Measurements from ENCODE around the gene MAGI2. TPM values are rescaled to one million over a fixed set of nuclear protein-coding genes. Genes with fewer than 3 reads are reported as not detected.

The MAGI2 gene
- total RNA-seq, 2 donors from 2014 or later, result 10.3 to 19.2 TPM

DNA sequence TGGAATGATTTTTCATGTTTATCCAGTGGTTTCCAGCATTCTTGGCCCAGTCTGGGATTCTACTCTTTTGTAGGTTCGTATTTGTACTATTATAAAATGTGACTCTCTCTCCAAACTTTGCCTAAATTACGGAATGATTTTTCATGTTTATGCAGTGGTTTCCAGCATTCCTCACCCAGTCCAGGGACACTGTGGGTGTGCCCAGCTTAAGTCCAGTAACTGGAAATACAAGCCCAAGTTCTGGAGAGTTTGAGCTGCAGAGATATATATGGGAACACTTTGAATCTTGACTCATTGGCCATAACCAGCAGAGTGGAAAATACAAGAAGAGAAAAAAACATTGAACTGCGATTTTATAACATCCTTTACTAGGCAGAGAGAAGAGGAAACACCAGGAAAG lies 5.9 kb upstream of the MAGI2 start:
- Mint-ChIP-seq H3K4me3 (no peak overlapping the region), H3K36me3 (ENCODE audit: low read depth) (no peaks in the 10 kb centered on the region), H3K4me1 (peaks cover 10% of the 10 kb centered on the region), H3K9me3 (no peaks in the 10 kb centered on the region), H3K27me3 (ENCODE audit: insufficient read depth) (peaks cover 37% of the 10 kb centered on the region), H3K27ac (no peak overlapping the region)
- Histone ChIP-seq H3K27me3 (ENCODE audit: control insufficient read depth, insufficient read depth, low read length, poor library complexity, severe bottlenecking) (peaks cover 28% of the 10 kb centered on the region), H3K27ac (ENCODE audit: low read depth, low read length) (no peak overlapping the region), H3K9ac (ENCODE audit: extremely low read depth, low read length, poor library complexity, severe bottlenecking) (no peak overlapping the region), H3K36me3 (ENCODE audit: control insufficient read depth, insufficient read depth, low read length) (no peaks in the 10 kb centered on the region), H3K4me3 (ENCODE audit: low read length) (no peak overlapping the region), H3K9me3 (ENCODE audit: control insufficient read depth, low read length) (no peaks in the 10 kb centered on the region), H3K4me1 (ENCODE audit: control insufficient read depth, insufficient read depth, low read length) (peaks cover 3% of the 10 kb centered on the region)
- WGBS, 2 experiments (ENCODE audit: insufficient coverage in 1 of 2, insufficient read length in 1 of 2), result 87 to 95% methylated on average over 3 of the region's 3 CpGs
- no peak for DNase-seq
- TF ChIP-seq, protein P1, sequence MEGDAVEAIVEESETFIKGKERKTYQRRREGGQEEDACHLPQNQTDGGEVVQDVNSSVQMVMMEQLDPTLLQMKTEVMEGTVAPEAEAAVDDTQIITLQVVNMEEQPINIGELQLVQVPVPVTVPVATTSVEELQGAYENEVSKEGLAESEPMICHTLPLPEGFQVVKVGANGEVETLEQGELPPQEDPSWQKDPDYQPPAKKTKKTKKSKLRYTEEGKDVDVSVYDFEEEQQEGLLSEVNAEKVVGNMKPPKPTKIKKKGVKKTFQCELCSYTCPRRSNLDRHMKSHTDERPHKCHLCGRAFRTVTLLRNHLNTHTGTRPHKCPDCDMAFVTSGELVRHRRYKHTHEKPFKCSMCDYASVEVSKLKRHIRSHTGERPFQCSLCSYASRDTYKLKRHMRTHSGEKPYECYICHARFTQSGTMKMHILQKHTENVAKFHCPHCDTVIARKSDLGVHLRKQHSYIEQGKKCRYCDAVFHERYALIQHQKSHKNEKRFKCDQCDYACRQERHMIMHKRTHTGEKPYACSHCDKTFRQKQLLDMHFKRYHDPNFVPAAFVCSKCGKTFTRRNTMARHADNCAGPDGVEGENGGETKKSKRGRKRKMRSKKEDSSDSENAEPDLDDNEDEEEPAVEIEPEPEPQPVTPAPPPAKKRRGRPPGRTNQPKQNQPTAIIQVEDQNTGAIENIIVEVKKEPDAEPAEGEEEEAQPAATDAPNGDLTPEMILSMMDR (conservative IDR thresholded peaks at IDR 0.05), result no peak

GRCh38 chr7:79458796-79459195 lies 5.3 kb upstream of the MAGI2 start:
- TF ChIP-seq, protein P1 (conservative IDR thresholded peaks at IDR 0.05), result no peak
- peaks cover 3% of the 10 kb centered on the region for H3K4me1 ChIP-seq (ENCODE audit: control insufficient read depth, insufficient read depth, low read length)
- H3K9me3 ChIP-seq (ENCODE audit: control insufficient read depth, low read length), result no peaks in the 10 kb centered on the region
- Mint-ChIP-seq H3K27me3 (ENCODE audit: insufficient read depth) (peaks cover 43% of the 10 kb centered on the region), H3K36me3 (ENCODE audit: low read depth) (no peaks in the 10 kb centered on the region), H3K27ac (no peak overlapping the region), H3K9me3 (no peaks in the 10 kb centered on the region), H3K4me1 (peaks cover 10% of the 10 kb centered on the region), H3K4me3 (no peak overlapping the region)
- no peak overlapping the region for H3K27ac ChIP-seq (ENCODE audit: low read depth, low read length)
- no peak overlapping the region for H3K9ac ChIP-seq (ENCODE audit: extremely low read depth, low read length, poor library complexity, severe bottlenecking)
- DNase-seq, result no peak
- H3K36me3 ChIP-seq (ENCODE audit: control insufficient read depth, insufficient read depth, low read length), result no peaks in the 10 kb centered on the region
- peaks cover 34% of the 10 kb centered on the region for H3K27me3 ChIP-seq (ENCODE audit: control insufficient read depth, insufficient read depth, low read length, poor library complexity, severe bottlenecking)
- H3K4me3 ChIP-seq (ENCODE audit: low read length), result no peak overlapping the region

GRCh38 chr7:79455173-79455790 lies 1.8 kb upstream of the MAGI2 start:
- WGBS, 2 experiments (ENCODE audit: insufficient coverage in 1 of 2, insufficient read length in 1 of 2), result 74 to 84% methylated on average over 3 of the region's 5 CpGs

More at GRCh38 chr7:79455173-79455790, 1.8 kb upstream of the MAGI2 start:
- no peaks in the 10 kb centered on the region for H3K36me3 ChIP-seq (ENCODE audit: control insufficient read depth, insufficient read depth, low read length)
- no peak for DNase-seq
- Mint-ChIP-seq H3K27me3 (ENCODE audit: insufficient read depth) (peaks cover 78% of the 10 kb centered on the region), H3K4me1 (peaks cover 20% of the 10 kb centered on the region), H3K36me3 (ENCODE audit: low read depth) (no peaks in the 10 kb centered on the region), H3K27ac (no peak overlapping the region), H3K4me3 (peak overlapping the region; percentile 67), H3K9me3 (no peaks in the 10 kb centered on the region)
- H3K27me3 ChIP-seq (ENCODE audit: control insufficient read depth, insufficient read depth, low read length, poor library complexity, severe bottlenecking), result peaks cover 69% of the 10 kb centered on the region
- H3K9me3 ChIP-seq (ENCODE audit: control insufficient read depth, low read length), result no peaks in the 10 kb centered on the region
- H3K4me3 ChIP-seq (ENCODE audit: low read length), result no peak overlapping the region
- TF ChIP-seq, protein P1 (conservative IDR thresholded peaks at IDR 0.05), result no peak
- no peak overlapping the region for H3K9ac ChIP-seq (ENCODE audit: extremely low read depth, low read length, poor library complexity, severe bottlenecking)
- H3K4me1 ChIP-seq (ENCODE audit: control insufficient read depth, insufficient read depth, low read length), result peaks cover 3% of the 10 kb centered on the region
- H3K27ac ChIP-seq (ENCODE audit: low read depth, low read length), result no peak overlapping the region
